GM12801 (cell line): ENCODE results near the gene MTERF1.

Source experiments
- TF ChIP-seq, protein P1 (sequence below): IDR thresholded peaks from one replicate; pipeline ENCODE4 v1.5.1; 2011; ENCODE audit warnings: control low read depth; ENCODE audit not compliant: insufficient read length; ENCODE audit errors: extremely low read depth

The MTERF1 gene

DNA sequence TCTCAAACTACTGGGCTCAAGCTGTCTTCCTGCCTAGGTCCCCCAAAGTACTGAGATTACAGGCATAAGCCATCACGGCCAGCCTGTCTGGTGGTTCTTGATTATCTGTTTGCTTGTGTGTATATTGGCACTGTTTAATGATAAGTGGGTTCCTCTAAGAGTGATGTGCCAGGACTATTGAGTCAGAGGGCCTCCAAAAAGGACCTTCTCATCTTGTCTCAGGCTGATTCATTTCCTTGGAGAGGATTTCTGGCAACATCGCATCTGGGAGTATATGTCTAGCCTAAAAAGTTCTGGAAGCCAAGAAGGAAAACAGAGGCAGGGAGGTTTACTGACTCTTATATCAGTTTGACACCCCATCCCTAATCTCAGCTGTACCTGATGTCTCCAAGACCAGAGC is 33.1 kb upstream of the MTERF1 start:
- TF ChIP-seq, protein P1, sequence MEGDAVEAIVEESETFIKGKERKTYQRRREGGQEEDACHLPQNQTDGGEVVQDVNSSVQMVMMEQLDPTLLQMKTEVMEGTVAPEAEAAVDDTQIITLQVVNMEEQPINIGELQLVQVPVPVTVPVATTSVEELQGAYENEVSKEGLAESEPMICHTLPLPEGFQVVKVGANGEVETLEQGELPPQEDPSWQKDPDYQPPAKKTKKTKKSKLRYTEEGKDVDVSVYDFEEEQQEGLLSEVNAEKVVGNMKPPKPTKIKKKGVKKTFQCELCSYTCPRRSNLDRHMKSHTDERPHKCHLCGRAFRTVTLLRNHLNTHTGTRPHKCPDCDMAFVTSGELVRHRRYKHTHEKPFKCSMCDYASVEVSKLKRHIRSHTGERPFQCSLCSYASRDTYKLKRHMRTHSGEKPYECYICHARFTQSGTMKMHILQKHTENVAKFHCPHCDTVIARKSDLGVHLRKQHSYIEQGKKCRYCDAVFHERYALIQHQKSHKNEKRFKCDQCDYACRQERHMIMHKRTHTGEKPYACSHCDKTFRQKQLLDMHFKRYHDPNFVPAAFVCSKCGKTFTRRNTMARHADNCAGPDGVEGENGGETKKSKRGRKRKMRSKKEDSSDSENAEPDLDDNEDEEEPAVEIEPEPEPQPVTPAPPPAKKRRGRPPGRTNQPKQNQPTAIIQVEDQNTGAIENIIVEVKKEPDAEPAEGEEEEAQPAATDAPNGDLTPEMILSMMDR = no peak

GRCh38 chr7:91912494-91912893 is 32.0 kb upstream of the MTERF1 start:
- TF ChIP-seq, protein P1 = no peak

DNA sequence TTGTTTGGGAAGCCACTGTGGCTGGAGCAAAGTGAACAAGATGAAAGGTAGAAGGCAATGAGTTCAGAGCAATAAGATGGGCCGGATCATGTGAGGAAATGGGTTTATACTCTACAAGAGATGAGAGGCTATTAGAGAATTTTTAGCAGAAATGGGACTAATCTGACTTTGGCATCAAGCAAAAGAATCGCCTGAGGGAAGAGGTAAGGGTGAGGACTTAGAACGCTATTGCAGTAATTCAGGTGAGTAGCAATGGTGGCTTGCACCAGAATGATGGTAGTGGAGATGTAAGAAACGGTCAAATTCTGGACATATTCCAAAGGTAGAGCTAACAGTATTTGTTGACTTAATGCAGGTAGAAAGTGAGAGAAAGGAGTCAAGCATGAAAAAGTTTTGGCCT is 30.6 kb upstream of the MTERF1 start:
- TF ChIP-seq, protein P1 = no peak

- TF ChIP-seq, protein P1 = no peak
These were observed 29.7 kb upstream of the MTERF1 start for GRCh38 chr7:91910171-91910570.

DNA sequence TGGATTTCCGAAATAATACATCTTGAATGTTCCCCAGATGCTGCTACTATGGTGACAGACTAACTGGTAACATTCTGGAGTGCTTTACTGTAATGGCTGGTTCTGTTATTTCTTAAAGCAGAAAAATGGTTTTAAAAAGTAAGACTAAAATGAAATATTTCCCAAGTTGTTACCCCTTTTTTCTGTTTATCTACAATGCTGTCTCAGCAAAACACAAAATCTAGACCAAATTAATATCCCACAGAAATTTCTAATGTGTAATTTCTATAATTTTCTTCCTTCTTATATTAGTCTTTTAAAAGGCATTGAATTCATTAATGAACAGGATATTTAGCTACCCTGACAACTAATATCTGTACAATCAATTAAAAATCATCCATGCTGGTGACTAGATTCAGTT is 19.1 kb upstream of the MTERF1 start:
- TF ChIP-seq, protein P1 = no peak

GRCh38 chr7:91898240-91898992 is 17.9 kb upstream of the MTERF1 start:
- TF ChIP-seq, protein P1 = no peak

DNA sequence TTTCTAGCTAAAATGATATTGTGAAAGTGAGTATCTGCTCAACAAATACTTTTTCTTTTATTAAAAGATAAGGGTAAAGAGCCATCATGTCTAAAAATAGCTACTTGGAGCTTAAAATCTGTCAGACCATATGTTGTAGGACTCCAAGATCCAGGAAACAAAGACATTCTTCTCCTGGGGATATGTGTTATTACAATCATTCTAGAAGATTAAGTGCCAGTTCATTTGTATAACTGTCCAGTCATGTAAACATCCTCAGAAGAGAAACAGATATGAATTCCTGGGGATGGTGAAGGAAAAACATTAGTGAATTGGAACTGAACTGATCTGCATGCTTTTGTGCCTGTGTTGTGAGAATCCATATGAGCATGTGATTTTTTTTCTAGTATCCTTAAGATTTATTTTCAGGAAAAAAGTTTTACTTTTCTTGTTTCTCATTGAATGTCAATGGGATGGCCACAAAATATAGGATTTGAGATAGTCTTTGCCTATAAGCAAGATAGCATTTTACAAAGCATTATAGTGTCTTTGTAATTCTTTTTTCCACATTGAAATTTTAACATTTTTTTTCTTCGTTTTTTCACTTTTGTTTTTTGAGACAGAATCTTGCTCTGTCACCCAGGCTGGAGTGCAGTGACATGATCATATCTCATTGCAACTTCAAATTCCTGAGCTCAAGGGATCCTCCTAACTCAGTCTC is 14.4 kb upstream of the MTERF1 start:
- TF ChIP-seq, protein P1 = no peak
